AG10803 (cell line): ENCODE measurements around the gene TYMS.

Experiments
- DNase-seq: peaks from one replicate; pipeline ENCODE4 v3.0.0; 2010; ENCODE audit warnings: low read depth
- H3K4me3 ChIP-seq: 2 replicates; pipeline ENCODE4 v1.5.1; 2011; ENCODE audit warnings: mild to moderate bottlenecking, low read length, control low read depth
- TF ChIP-seq, protein P1 (sequence below): conservative IDR thresholded peaks from 2 replicates; pipeline ENCODE4 v1.5.1; 2011; ENCODE audit warnings: mild to moderate bottlenecking, low read length, control low read depth, inconsistent platforms

The TYMS gene

DNA sequence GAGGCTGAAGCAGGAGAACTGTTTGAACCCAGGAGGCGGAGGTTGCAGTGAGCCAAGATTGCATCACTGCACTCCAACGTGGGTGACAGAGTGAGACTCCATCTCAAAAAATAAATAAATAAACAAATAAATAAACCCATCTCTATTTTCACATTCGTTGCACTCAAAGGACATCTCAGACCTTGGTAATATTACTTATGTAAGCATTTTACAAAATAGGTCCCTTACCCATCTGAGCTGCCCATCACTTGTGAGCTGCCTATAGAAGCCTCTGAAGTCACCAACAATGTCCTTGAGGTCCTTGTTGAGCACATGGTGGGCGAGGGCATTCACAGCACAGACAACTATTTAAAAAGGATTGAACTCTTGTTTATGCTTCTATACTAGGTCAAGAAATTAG, 39.6 kb downstream of the TYMS start:
- no peak for DNase-seq
- TF ChIP-seq, protein P1, sequence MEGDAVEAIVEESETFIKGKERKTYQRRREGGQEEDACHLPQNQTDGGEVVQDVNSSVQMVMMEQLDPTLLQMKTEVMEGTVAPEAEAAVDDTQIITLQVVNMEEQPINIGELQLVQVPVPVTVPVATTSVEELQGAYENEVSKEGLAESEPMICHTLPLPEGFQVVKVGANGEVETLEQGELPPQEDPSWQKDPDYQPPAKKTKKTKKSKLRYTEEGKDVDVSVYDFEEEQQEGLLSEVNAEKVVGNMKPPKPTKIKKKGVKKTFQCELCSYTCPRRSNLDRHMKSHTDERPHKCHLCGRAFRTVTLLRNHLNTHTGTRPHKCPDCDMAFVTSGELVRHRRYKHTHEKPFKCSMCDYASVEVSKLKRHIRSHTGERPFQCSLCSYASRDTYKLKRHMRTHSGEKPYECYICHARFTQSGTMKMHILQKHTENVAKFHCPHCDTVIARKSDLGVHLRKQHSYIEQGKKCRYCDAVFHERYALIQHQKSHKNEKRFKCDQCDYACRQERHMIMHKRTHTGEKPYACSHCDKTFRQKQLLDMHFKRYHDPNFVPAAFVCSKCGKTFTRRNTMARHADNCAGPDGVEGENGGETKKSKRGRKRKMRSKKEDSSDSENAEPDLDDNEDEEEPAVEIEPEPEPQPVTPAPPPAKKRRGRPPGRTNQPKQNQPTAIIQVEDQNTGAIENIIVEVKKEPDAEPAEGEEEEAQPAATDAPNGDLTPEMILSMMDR = no peak

DNA sequence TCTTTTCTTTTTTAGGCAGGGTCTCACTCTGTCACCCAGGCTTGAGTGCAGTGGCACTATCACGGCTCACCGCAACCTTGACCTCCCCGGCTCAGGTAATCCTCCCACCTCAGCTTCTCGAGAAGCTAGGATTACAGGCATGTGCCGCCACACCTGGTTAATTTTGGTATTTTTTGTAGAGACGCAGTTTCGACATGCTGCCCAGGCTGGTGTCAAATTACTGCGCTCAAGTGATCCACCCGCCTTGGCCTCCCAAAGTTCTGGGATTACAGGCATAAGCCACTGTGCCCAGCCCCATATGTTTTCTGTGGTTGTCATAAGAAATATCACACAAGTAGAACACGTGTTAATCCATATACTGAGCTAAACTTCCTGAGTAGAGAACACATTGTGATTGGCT, 40.3 kb downstream of the TYMS start:
- H3K4me3 ChIP-seq = no peak overlapping the region
- TF ChIP-seq, protein P1 = no peak
- no peak for DNase-seq

More for the DNA sequence above, 39.6 kb downstream of the TYMS start:
- H3K4me3 ChIP-seq = no peak overlapping the region

DNA sequence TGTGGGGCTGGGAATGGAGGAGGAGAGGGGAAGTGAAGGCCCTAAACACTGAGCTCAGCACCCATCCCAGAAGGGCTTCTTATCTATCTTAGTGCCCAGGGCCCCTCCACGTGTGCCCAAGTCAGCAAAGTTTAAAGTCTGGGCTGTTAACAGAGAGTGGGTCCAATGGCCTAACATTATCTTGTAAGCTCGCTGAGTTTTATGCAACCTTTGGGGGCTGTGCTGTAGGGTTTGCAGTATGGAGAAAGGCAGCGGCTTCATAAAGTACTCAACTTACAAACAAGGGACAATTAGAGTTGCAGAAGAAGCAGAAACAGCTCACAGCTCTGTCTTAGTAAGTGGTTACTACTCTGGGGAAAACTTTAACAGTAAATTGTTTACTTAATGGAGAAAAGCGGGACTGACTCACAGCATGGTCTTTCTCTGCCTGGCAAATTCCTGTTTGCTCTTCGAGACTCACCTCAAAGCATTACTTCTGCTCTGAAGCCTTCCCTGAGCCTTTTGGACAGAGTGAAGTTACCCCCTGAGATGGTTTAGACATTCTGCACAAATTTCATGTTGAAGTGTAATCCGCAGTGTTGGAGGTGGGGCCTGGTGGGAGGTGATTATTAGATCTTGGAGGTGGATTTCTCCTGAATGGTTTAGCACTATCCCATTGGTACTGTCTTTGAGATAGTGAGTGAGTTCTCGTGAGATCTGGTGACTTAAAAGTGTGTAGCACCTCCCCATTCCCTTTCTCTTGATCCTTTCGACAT, 45.9 kb downstream of the TYMS start:
- H3K4me3 ChIP-seq = no peak overlapping the region
- peak; percentile 60 for DNase-seq
- TF ChIP-seq, protein P1 = no peak

DNA sequence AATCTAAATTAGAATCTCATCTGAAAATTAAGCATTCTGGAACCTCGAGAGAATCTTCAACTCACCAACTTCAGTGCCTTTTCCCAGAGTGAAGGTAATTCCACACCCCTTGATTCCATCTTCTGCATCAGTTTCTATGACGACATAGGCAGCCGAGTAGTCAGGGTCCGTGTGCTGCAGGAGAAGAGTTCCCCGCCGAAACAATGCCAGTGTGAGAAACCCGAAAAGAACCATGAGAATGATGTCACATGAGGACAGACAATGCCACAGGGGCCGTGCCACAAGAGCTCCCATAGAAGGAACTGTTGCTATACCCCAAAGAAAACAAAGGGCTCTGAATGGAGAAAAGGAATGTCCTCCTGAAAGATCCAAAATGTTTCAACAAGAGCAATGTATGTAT, 49.0 kb downstream of the TYMS start:
- no peak for DNase-seq
- TF ChIP-seq, protein P1 = no peak
- H3K4me3 ChIP-seq = no peak overlapping the region

DNA sequence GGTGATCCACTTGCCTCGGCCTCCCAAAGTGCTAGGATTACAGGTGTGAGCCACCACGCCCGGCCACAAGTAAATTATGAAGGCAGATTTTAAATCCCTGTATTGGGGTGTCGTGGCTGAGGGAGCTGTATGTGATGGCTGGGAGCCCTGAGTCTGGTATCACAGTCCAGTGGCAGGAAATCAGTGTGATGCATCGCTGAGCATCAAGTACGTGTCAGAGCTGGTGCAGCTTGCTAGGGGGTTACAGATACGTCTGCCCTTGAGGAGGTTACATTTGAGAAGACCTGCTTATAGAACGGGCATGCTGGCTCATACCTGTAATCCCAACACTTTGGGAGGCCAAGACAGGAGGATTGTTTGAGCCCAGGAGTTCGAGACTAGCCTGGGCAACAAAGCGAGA, 50.6 kb downstream of the TYMS start:
- no peak for DNase-seq
- TF ChIP-seq, protein P1 = no peak
- no peak overlapping the region for H3K4me3 ChIP-seq

DNA sequence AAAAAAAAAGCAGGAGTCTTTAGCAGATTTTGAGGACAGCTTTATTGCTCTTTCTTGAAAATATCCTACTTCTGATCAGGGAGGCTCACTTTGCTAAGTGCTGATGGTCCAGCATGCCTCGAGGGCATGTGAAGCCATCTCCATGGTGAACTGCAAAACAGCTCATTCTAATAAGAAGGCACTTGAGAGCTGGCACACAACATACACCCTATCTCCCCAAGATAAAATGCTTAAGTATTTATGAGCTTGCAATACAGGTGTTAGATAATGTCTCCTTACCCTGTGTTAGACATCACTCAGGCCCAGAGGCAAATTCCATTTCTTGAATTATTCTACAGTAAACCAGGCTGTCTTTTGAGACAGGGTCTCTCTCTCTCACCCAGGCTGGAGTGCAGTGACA, 52.3 kb downstream of the TYMS start:
- DNase-seq = no peak
- TF ChIP-seq, protein P1 = no peak
- H3K4me3 ChIP-seq = no peak overlapping the region

DNA sequence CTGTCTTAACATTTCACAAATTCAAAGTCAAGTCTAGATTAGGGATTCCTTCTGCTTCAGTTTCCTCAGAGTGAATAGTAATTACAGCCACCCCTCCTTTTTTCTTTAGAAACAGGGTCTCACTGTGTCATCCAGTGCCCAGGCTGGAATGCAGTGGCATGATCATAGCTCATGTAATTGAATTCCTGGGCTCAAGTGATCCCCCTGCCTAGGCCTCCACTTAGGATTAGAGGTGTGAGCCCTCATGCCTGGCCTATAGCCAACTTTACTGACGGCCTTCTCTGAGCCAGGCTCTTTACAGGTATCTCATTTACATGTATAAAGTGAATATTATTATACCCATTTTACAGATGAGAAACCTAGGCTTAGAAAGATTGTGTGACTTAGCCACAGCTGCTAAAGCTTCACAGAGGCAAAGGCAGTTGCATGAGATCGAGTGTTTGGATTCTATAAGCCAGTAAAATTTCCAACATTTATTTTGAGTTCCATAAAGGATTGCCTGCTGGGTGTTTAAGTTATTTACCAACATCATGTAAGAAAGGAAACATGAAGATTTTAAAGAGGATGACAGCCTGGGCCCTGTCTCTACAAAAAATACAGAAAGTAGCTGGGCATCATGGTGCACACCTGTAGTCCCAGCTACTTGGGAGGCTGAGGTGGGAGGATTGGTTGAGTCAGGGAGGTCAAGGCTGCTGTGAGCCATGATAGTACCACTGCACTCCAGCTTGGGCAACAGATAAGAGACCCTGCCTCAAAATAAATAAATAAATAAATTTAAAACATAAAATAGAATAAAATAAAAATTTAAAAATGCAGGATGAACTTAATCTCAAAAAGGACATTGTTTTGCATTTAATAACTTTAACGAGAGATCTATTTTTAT, 53.2 kb downstream of the TYMS start:
- DNase-seq = no peak
- TF ChIP-seq, protein P1 = no peak
- H3K4me3 ChIP-seq = peak overlapping the region; percentile 78
